ENCODE results near the gene ADAM23. TPM values are rescaled to one million over a fixed set of nuclear protein-coding genes. Genes with fewer than 3 reads are reported as not detected.

Gene ADAM23
- polyA plus RNA-seq, 2 of the 4 experiments (the other 2 are of a cell fraction), result 6.1 to 7.8 TPM

GRCh38 chr2:206561962-206562361, 118.6 kb downstream of the ADAM23 start (continued):
- TF ChIP-seq CEBPB (IDR thresholded peaks at IDR 0.05), result no peak
- no peak for TF ChIP-seq HES2 (IDR thresholded peaks at IDR 0.05)
- no peak for TF ChIP-seq NPAS2 (CRISPR knock-in tag; IDR thresholded peaks at IDR 0.05; ENCODE audit: borderline replicate concordance)
- no peak for TF ChIP-seq FOSB (CRISPR knock-in tag; IDR thresholded peaks at IDR 0.05)

GRCh38 chr2:206562375-206562774, 119.0 kb downstream of the ADAM23 start:
- POLR2A ChIA-PET, result no interaction called here
- 68% methylated on average over 2 of the region's 2 CpGs for WGBS (ENCODE audit: missing lambda C conversion rate)
- CTCF ChIA-PET, result interaction anchor here (1.0 kb wide), 1 partner anchor 80 kb away, joined by 3 read pairs; no protein-coding TSS in a partner anchor
- H3K4me2 ChIP-seq, result no peak overlapping the region
- no peaks in the 10 kb centered on the region for H3K9me3 ChIP-seq
- TF ChIP-seq POLR2AphosphoS2 (conservative IDR thresholded peaks at IDR 0.05; ENCODE audit: low read length), result no peak
- no peak for TF ChIP-seq HOXA7 (CRISPR knock-in tag; IDR thresholded peaks at IDR 0.05)
- no peak for TF ChIP-seq BCL3 (IDR thresholded peaks at IDR 0.05)
- no peak for TF ChIP-seq TP53 (CRISPR knock-in tag; IDR thresholded peaks at IDR 0.05)
- TF ChIP-seq CBX2 (IDR thresholded peaks at IDR 0.05; ENCODE audit: borderline replicate concordance, low read depth), result no peak
- TF ChIP-seq ZFP36 (IDR thresholded peaks at IDR 0.05; ENCODE audit: borderline replicate concordance, partially characterized antibody), result no peak
- no peak for TF ChIP-seq EHF (CRISPR knock-in tag; IDR thresholded peaks at IDR 0.05)
- TF ChIP-seq MAX (IDR thresholded peaks at IDR 0.05), result no peak
- no peak for TF ChIP-seq ELK1 (IDR thresholded peaks at IDR 0.05; ENCODE audit: low read depth, low read length)
- TF ChIP-seq POLR2A (IDR thresholded peaks at IDR 0.05; ENCODE audit: low read length), result no peak
- no peak for TF ChIP-seq FOXS1 (CRISPR knock-in tag; IDR thresholded peaks at IDR 0.05)
- no peak for TF ChIP-seq RARB (CRISPR knock-in tag; IDR thresholded peaks at IDR 0.05)
- TF ChIP-seq E2F6 (IDR thresholded peaks at IDR 0.05; ENCODE audit: borderline replicate concordance, low read depth), result no peak
- no peak for TF ChIP-seq MYC (IDR thresholded peaks at IDR 0.05; ENCODE audit: borderline replicate concordance, low read length)
- no peak for TF ChIP-seq KDM1A (IDR thresholded peaks at IDR 0.05; ENCODE audit: low read depth)
- no peak for TF ChIP-seq ZC3H11A (IDR thresholded peaks at IDR 0.05)
- no peak for TF ChIP-seq EHMT2 (IDR thresholded peaks at IDR 0.05; ENCODE audit: low read depth)
- peak overlapping the region in 1 of 2 experiments; percentile 18; a peak in 1 of 6 replicates for H3K27ac ChIP-seq
- ATAC-seq (no peak), DNase-seq (ENCODE audit: low read depth in 1 of 2, low spot score in 1 of 2) (peak in 1 of 2 experiments; percentile 16), FAIRE-seq (no peak)
- H3K4me1 ChIP-seq, result 0 out of 3 replicates have a peak, but pooled peaks cover 4% of the 10 kb centered on the region
- no peak overlapping the region for H3K4me3 ChIP-seq

- WGBS (ENCODE audit: missing lambda C conversion rate), result 63% methylated on average over 2 of the region's 2 CpGs
- Histone ChIP-seq H3K4me3 (no peak overlapping the region), H3K27ac (no peak overlapping the region), H3K4me2 (no peak overlapping the region), H3K9me3 (no peaks in the 10 kb centered on the region), H3K4me1 (0 out of 3 replicates have a peak, but pooled peaks cover 4% of the 10 kb centered on the region)
- CTCF ChIA-PET, result no interaction called here
- no peak for DNase-seq (ENCODE audit: low read depth in 1 of 2, low spot score in 1 of 2)
- no peak for ATAC-seq
- no peak for FAIRE-seq
- POLR2A ChIA-PET, result no interaction called here
- TF ChIP-seq RCOR1 (IDR thresholded peaks at IDR 0.05; ENCODE audit: low read depth, low read length) (no peak), EHMT2 (IDR thresholded peaks at IDR 0.05; ENCODE audit: low read depth) (no peak), CHD2 (IDR thresholded peaks at IDR 0.05; ENCODE audit: low read length, partially characterized antibody) (no peak), KDM1A (IDR thresholded peaks at IDR 0.05; ENCODE audit: low read depth) (no peak), POLR2A (IDR thresholded peaks at IDR 0.05; ENCODE audit: low read length) (no peak), CTCF (IDR thresholded peaks at IDR 0.05) (no peak), ESRRA (IDR thresholded peaks at IDR 0.05; ENCODE audit: borderline replicate concordance, low read length) (no peak), BCL3 (IDR thresholded peaks at IDR 0.05) (no peak), FOSB (CRISPR knock-in tag; IDR thresholded peaks at IDR 0.05) (no peak), KDM5A (IDR thresholded peaks at IDR 0.05) (no peak), SREBF2 (IDR thresholded peaks at IDR 0.05) (no peak), FOXS1 (CRISPR knock-in tag; IDR thresholded peaks at IDR 0.05) (no peak), PBX3 (IDR thresholded peaks at IDR 0.05) (no peak), ZNF302 (CRISPR knock-in tag; IDR thresholded peaks at IDR 0.05) (no peak), MAFK (IDR thresholded peaks at IDR 0.05; ENCODE audit: partially characterized antibody) (no peak)
These were observed 120.0 kb downstream of the ADAM23 start for GRCh38 chr2:206563374-206563773.

Data from A549 (cell line).